ENCODE measurements around the gene KCNAB3. TPM values are rescaled to one million over a fixed set of nuclear protein-coding genes. Genes with fewer than 3 reads are reported as not detected.
A peak's percentile ranks its signal among the peaks of the same experiment; 100 is the strongest.
"Not testable (repeated sequence)": the region's sequence is repeated elsewhere in the genome, so short reads cannot be mapped to it uniquely, and the experiment has no call there.

Gene KCNAB3
- polyA plus RNA-seq, 4 donors = 1.3 to 3.9 (median 1.7) TPM

GRCh38 chr17:7961421-7961820 is 31.8 kb upstream of the KCNAB3 start:
- 34 to 41% (median 39%) methylated on average over 2 of the region's 2 CpGs for WGBS, 3 donors
- H3K4me3 ChIP-seq (ENCODE audit: low read depth in 1 of 3, low read length in 3 of 3) = no peak overlapping the region
- H3K27me3 ChIP-seq (ENCODE audit: control insufficient read depth in 3 of 3, insufficient read depth in 3 of 3, low read length in 3 of 3) = peaks cover 0 to 5% (median 2%) of the 10 kb centered on the region in 3 donors
- DNase-seq (no peak), FAIRE-seq (no peak)
- no peaks in the 10 kb centered on the region for H3K4me1 ChIP-seq (ENCODE audit: control insufficient read depth in 3 of 3, insufficient read depth in 2 of 3, low read depth in 1 of 3, low read length in 2 of 3)
- H3K9me3 ChIP-seq (ENCODE audit: control insufficient read depth in 2 of 2, insufficient read depth in 1 of 2, low read depth in 1 of 2, low read length in 1 of 2) = no peaks in the 10 kb centered on the region
- H3K27ac ChIP-seq (ENCODE audit: low read depth in 1 of 3, low read length in 2 of 3) = no peak overlapping the region
- H3K36me3 ChIP-seq (ENCODE audit: control insufficient read depth in 3 of 3, insufficient read depth in 2 of 3, low read depth in 1 of 3, low read length in 3 of 3) = no peaks in the 10 kb centered on the region

DNA sequence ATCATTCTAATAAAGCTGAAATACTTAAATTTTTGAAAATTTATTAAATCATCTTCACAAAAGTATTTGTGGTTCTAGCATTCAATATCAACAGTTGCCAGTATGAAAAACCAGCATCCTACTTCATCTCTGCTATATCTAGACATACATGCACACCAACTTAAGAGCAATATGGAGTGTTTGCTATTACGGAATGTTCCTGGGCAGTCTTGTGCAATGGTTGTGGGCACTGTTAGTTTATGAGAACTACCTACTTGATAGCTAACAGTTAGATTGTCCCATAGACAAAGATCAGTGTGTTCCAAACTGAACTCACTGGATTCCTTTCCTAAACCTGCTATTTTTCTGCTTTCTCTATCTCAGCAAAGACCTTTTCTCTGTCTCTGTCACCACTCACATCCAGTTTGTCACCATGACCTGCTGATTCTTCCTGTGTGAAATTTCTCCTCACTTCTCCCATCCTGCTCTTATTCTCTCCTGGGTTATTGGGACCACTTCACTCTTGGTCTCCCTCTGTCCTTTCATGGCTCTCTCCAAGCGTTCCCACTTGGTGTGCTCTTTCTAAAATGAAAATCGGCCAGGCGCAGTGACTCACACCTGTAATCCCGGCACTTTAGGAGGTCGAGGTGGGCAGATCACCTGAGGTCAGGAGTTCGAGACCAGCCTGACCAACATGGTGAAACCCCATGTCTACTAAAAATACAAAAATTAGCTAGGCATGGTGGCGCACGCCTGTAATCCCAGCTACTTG is 30.0 kb upstream of the KCNAB3 start:
- no peaks in the 10 kb centered on the region for H3K4me1 ChIP-seq (ENCODE audit: control insufficient read depth in 3 of 3, insufficient read depth in 2 of 3, low read depth in 1 of 3, low read length in 2 of 3)
- no peak overlapping the region for H3K27ac ChIP-seq (ENCODE audit: low read depth in 1 of 3, low read length in 2 of 3)
- no peaks in the 10 kb centered on the region for H3K36me3 ChIP-seq (ENCODE audit: control insufficient read depth in 3 of 3, insufficient read depth in 2 of 3, low read depth in 1 of 3, low read length in 3 of 3)
- H3K4me3 ChIP-seq (ENCODE audit: low read depth in 1 of 3, low read length in 3 of 3) = no peak overlapping the region
- H3K27me3 ChIP-seq (ENCODE audit: control insufficient read depth in 3 of 3, insufficient read depth in 3 of 3, low read length in 3 of 3) = peaks cover 0 to 5% (median 2%) of the 10 kb centered on the region in 3 donors
- DNase-seq = no peak
- no peak for FAIRE-seq
- 75 to 87% (median 84%) methylated on average over 9 of the region's 9 CpGs for WGBS, 3 donors
- no peaks in the 10 kb centered on the region for H3K9me3 ChIP-seq (ENCODE audit: control insufficient read depth in 2 of 2, insufficient read depth in 1 of 2, low read depth in 1 of 2, low read length in 1 of 2)

- 82 to 87% (median 84%) methylated on average over 11 of the region's 11 CpGs for WGBS, 3 donors
- DNase-seq (peak in 1 of 2 donors; percentile 6), FAIRE-seq (no peak)
- Histone ChIP-seq H3K27me3 (ENCODE audit: control insufficient read depth in 3 of 3, insufficient read depth in 3 of 3, low read length in 3 of 3) (peaks cover 0 to 3% (median 2%) of the 10 kb centered on the region in 3 donors), H3K4me1 (ENCODE audit: control insufficient read depth in 3 of 3, insufficient read depth in 2 of 3, low read depth in 1 of 3, low read length in 2 of 3) (no peaks in the 10 kb centered on the region), H3K36me3 (ENCODE audit: control insufficient read depth in 3 of 3, insufficient read depth in 2 of 3, low read depth in 1 of 3, low read length in 3 of 3) (peaks cover 0 to 2% (median 0%) of the 10 kb centered on the region in 3 donors), H3K27ac (ENCODE audit: low read depth in 1 of 3, low read length in 2 of 3) (no peak overlapping the region), H3K4me3 (ENCODE audit: low read depth in 1 of 3, low read length in 3 of 3) (no peak overlapping the region), H3K9me3 (ENCODE audit: control insufficient read depth in 2 of 2, insufficient read depth in 1 of 2, low read depth in 1 of 2, low read length in 1 of 2) (no peaks in the 10 kb centered on the region)
These were observed 26.7 kb upstream of the KCNAB3 start for GRCh38 chr17:7956228-7956965.

DNA sequence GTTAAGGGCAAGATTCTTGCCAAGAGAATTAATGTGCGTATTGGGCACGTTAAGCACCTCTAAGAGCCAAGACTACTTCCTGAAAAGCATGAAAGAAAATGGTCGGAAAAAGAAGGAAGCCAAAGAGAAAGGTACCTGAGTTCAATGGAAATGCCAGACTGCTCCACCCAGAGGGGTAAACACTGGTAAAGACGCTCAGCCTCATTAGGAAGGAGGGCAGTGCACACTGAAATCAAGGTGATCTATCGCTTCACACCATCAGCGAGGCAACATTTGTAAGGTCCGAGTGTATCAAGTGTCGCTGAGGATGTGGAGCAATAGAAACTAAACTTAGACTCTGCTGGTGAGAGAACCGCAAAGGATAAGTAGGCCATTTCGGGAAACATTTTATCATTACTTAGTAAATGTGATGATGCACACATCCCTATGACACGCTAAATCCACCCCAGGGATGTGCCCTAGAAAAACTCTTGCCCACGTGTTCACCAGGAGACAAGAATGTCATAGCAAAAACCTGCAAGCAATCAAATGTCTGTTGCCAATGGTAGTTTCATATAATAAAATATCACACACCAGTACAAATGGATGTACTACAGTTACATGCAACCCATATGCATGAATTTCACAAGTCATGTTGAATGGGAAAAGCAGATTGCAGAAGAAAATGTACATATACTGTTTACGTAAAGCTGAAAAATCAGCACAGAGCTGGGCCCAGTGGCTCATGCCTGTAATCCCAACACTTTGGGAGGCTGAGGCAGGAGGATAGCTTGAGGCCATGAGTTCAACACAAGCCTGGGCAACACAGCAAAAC is 26.0 kb upstream of the KCNAB3 start:
- H3K4me3 ChIP-seq (ENCODE audit: low read depth in 1 of 3, low read length in 3 of 3) = no peak overlapping the region
- DNase-seq = no peak
- H3K36me3 ChIP-seq (ENCODE audit: control insufficient read depth in 3 of 3, insufficient read depth in 2 of 3, low read depth in 1 of 3, low read length in 3 of 3) = peaks cover 0 to 2% (median 2%) of the 10 kb centered on the region in 3 donors
- H3K27ac ChIP-seq (ENCODE audit: low read depth in 1 of 3, low read length in 2 of 3) = no peak overlapping the region
- H3K27me3 ChIP-seq (ENCODE audit: control insufficient read depth in 3 of 3, insufficient read depth in 3 of 3, low read length in 3 of 3) = peaks cover 0 to 3% (median 2%) of the 10 kb centered on the region in 3 donors
- no peak for FAIRE-seq
- H3K4me1 ChIP-seq (ENCODE audit: control insufficient read depth in 3 of 3, insufficient read depth in 2 of 3, low read depth in 1 of 3, low read length in 2 of 3) = no peaks in the 10 kb centered on the region
- H3K9me3 ChIP-seq (ENCODE audit: control insufficient read depth in 2 of 2, insufficient read depth in 1 of 2, low read depth in 1 of 2, low read length in 1 of 2) = no peaks in the 10 kb centered on the region
- WGBS, 3 donors = 74 to 79% (median 79%) methylated on average over 13 of the region's 13 CpGs

- not testable (repeated sequence) for H3K9me3 ChIP-seq (ENCODE audit: control insufficient read depth in 2 of 2, insufficient read depth in 1 of 2, low read depth in 1 of 2, low read length in 1 of 2); H3K27ac ChIP-seq (ENCODE audit: low read depth in 1 of 3, low read length in 2 of 3); H3K4me1 ChIP-seq (ENCODE audit: control insufficient read depth in 3 of 3, insufficient read depth in 2 of 3, low read depth in 1 of 3, low read length in 2 of 3); DNase-seq; FAIRE-seq; H3K4me3 ChIP-seq (ENCODE audit: low read depth in 1 of 3, low read length in 3 of 3); H3K27me3 ChIP-seq (ENCODE audit: control insufficient read depth in 3 of 3, insufficient read depth in 3 of 3, low read length in 3 of 3)
- WGBS, 3 donors = 94 to 95% (median 95%) methylated on average over 13 of the region's 13 CpGs
- peaks cover 3 to 11% (median 5%) of the 10 kb centered on the region in 3 donors for H3K36me3 ChIP-seq (ENCODE audit: control insufficient read depth in 3 of 3, insufficient read depth in 2 of 3, low read depth in 1 of 3, low read length in 3 of 3)
These were observed 23.6 kb upstream of the KCNAB3 start for GRCh38 chr17:7953266-7953665.

DNA sequence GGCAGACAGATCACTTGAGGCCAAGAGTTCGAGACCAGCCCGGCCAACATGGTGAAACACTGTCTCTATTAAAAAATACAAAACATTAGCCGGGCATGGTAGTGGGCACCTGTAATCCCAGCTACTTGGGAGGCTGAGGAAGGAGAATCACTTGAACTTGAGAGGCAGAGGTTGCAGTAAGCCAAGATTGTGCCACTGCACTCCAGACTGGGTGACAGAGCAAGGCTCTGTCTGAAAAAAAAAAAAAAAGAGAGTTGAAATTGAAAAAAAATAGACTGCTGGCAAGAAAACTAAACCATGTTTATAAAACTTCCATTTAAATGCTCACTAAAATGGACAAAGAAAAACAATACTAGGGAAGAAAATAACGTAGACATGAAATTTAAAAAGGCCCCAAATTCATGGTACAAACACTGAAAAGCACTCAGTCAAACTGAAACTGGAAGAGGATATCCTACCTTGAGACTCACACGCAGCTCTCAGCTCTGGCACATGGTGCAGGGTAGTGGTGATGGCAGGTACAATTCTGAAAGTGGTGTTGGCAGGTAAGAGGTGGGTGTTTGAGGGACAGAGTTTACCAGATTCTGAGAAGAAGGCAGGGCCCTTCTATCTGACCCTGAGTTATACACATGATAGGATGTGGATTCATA is 21.6 kb upstream of the KCNAB3 start:
- H3K4me1 ChIP-seq (ENCODE audit: control insufficient read depth in 3 of 3, insufficient read depth in 2 of 3, low read depth in 1 of 3, low read length in 2 of 3) = no peaks in the 10 kb centered on the region
- FAIRE-seq (no peak), DNase-seq (no peak)
- H3K27ac ChIP-seq (ENCODE audit: low read depth in 1 of 3, low read length in 2 of 3) = no peak overlapping the region
- H3K36me3 ChIP-seq (ENCODE audit: control insufficient read depth in 3 of 3, insufficient read depth in 2 of 3, low read depth in 1 of 3, low read length in 3 of 3) = peaks cover 6 to 26% (median 8%) of the 10 kb centered on the region in 3 donors
- H3K9me3 ChIP-seq (ENCODE audit: control insufficient read depth in 2 of 2, insufficient read depth in 1 of 2, low read depth in 1 of 2, low read length in 1 of 2) = no peaks in the 10 kb centered on the region
- no peak overlapping the region for H3K4me3 ChIP-seq (ENCODE audit: low read depth in 1 of 3, low read length in 3 of 3)
- no peaks in the 10 kb centered on the region for H3K27me3 ChIP-seq (ENCODE audit: control insufficient read depth in 3 of 3, insufficient read depth in 3 of 3, low read length in 3 of 3)
- 65 to 69% (median 66%) methylated on average over 5 of the region's 5 CpGs for WGBS, 3 donors

- no peak for FAIRE-seq
- no peak for DNase-seq
These were observed 20.9 kb upstream of the KCNAB3 start for GRCh38 chr17:7950578-7950977.

GRCh38 chr17:7947651-7948050 is 18.0 kb upstream of the KCNAB3 start:
- H3K4me3 ChIP-seq (ENCODE audit: low read depth in 1 of 3, low read length in 3 of 3) = no peak overlapping the region
- DNase-seq (no peak), FAIRE-seq (no peak)
- 84 to 92% (median 88%) methylated on average over 5 of the region's 5 CpGs for WGBS, 3 donors
- peaks cover 11 to 55% (median 20%) of the 10 kb centered on the region in 3 donors for H3K36me3 ChIP-seq (ENCODE audit: control insufficient read depth in 3 of 3, insufficient read depth in 2 of 3, low read depth in 1 of 3, low read length in 3 of 3)
- no peaks in the 10 kb centered on the region for H3K9me3 ChIP-seq (ENCODE audit: control insufficient read depth in 2 of 2, insufficient read depth in 1 of 2, low read depth in 1 of 2, low read length in 1 of 2)
- no peak overlapping the region for H3K27ac ChIP-seq (ENCODE audit: low read depth in 1 of 3, low read length in 2 of 3)
- H3K27me3 ChIP-seq (ENCODE audit: control insufficient read depth in 3 of 3, insufficient read depth in 3 of 3, low read length in 3 of 3) = no peaks in the 10 kb centered on the region
- no peaks in the 10 kb centered on the region for H3K4me1 ChIP-seq (ENCODE audit: control insufficient read depth in 3 of 3, insufficient read depth in 2 of 3, low read depth in 1 of 3, low read length in 2 of 3)

More at GRCh38 chr17:7950578-7950977, 20.9 kb upstream of the KCNAB3 start:
- WGBS, 3 donors = 74 to 98% (median 83%) methylated on average over 3 of the region's 3 CpGs
- Histone ChIP-seq H3K4me1 (ENCODE audit: control insufficient read depth in 3 of 3, insufficient read depth in 2 of 3, low read depth in 1 of 3, low read length in 2 of 3) (no peaks in the 10 kb centered on the region), H3K9me3 (ENCODE audit: control insufficient read depth in 2 of 2, insufficient read depth in 1 of 2, low read depth in 1 of 2, low read length in 1 of 2) (no peaks in the 10 kb centered on the region), H3K27ac (ENCODE audit: low read depth in 1 of 3, low read length in 2 of 3) (no peak overlapping the region), H3K36me3 (ENCODE audit: control insufficient read depth in 3 of 3, insufficient read depth in 2 of 3, low read depth in 1 of 3, low read length in 3 of 3) (peaks cover 10 to 33% (median 11%) of the 10 kb centered on the region in 3 donors), H3K4me3 (ENCODE audit: low read depth in 1 of 3, low read length in 3 of 3) (no peak overlapping the region), H3K27me3 (ENCODE audit: control insufficient read depth in 3 of 3, insufficient read depth in 3 of 3, low read length in 3 of 3) (no peaks in the 10 kb centered on the region)
